Measurements from ENCODE around the gene RNF157. TPM values are rescaled to one million over a fixed set of nuclear protein-coding genes. Genes with fewer than 3 reads are reported as not detected.

Gene RNF157
- total RNA-seq, 1 experiment from 2014 or later: 11.2 TPM

DNA sequence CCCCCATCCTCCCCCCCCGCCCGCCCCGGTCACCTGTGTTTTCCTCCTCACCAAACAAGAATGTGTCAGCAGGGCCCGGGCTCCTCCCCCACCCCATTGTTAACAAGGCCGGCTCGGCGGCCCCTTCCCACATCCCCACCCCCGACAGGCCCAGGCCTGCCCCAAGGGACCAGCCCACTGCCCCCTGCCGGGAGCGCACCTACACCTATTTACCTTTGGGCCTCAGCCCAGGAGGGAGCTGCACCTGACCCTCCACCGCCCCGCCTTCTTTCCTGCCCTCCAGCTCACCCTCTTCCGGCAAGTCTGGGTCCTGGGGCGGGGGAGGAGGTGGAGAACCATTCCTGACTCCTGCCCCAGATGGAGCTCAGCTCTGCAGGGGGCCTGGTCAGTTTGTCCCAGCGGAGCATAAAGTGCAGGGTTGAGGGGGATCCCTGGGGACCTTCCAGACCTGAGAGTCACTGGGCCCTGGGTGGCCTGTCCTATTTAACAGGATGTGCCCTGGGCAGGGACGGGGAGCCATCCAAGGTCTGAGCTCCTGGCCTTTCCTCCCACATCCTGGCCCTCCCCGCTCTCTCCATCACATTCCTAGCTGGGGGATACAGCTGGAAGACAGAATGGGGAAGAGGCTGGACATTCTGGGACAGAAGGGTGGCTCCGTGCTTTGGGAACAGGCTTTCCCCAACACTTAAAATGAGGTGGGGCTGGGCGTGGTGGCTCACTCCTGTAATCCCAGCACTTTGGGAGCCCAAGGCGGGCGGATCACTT lies 107.5 kb downstream of the RNF157 start (continued):
- TF ChIP-seq NFYB (CRISPR knock-in tag; conservative IDR thresholded peaks at IDR 0.05; ENCODE audit: low read depth) (no peak), ZNF138 (CRISPR knock-in tag; conservative IDR thresholded peaks at IDR 0.05) (no peak), ZNF263 (CRISPR knock-in tag; IDR thresholded peaks at IDR 0.05; ENCODE audit: low read depth) (no peak), CREM (CRISPR knock-in tag; IDR thresholded peaks at IDR 0.05) (0 out of 2 replicates have a peak, but pooled peaks have one; percentile 29), TEAD4 (CRISPR knock-in tag; IDR thresholded peaks at IDR 0.05) (no peak), TEAD1 (CRISPR knock-in tag; IDR thresholded peaks at IDR 0.05) (peak; percentile 52; the same call in 1 of the 2 replicates), MYBL2 (CRISPR knock-in tag; IDR thresholded peaks at IDR 0.05) (no peak), ZNF121 (CRISPR knock-in tag; IDR thresholded peaks at IDR 0.05) (no peak), GTF2I (CRISPR knock-in tag; conservative IDR thresholded peaks at IDR 0.05) (no peak), ZNF219 (CRISPR knock-in tag; IDR thresholded peaks at IDR 0.05; ENCODE audit: borderline replicate concordance) (no peak), ATF1 (CRISPR knock-in tag; IDR thresholded peaks at IDR 0.05) (no peak), SMAD3 (CRISPR knock-in tag; IDR thresholded peaks at IDR 0.05; ENCODE audit: borderline replicate concordance) (no peak), NR3C1 (CRISPR knock-in tag; conservative IDR thresholded peaks at IDR 0.05; ENCODE audit: low read depth) (no peak), ETV6 (CRISPR knock-in tag; IDR thresholded peaks at IDR 0.05) (peak; percentile 69), ZNF423 (CRISPR knock-in tag; IDR thresholded peaks at IDR 0.05) (peak; percentile 98), NFE2L1 (CRISPR knock-in tag; IDR thresholded peaks at IDR 0.05) (no peak)
- TF ChIP-seq, protein P1, sequence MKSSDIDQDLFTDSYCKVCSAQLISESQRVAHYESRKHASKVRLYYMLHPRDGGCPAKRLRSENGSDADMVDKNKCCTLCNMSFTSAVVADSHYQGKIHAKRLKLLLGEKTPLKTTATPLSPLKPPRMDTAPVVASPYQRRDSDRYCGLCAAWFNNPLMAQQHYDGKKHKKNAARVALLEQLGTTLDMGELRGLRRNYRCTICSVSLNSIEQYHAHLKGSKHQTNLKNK (CRISPR knock-in tag; IDR thresholded peaks at IDR 0.05): no peak
- TF ChIP-seq, protein P2, sequence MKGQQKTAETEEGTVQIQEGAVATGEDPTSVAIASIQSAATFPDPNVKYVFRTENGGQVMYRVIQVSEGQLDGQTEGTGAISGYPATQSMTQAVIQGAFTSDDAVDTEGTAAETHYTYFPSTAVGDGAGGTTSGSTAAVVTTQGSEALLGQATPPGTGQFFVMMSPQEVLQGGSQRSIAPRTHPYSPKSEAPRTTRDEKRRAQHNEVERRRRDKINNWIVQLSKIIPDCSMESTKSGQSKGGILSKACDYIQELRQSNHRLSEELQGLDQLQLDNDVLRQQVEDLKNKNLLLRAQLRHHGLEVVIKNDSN (CRISPR knock-in tag; IDR thresholded peaks at IDR 0.05): peak; percentile 62; the same call in 1 of the 2 replicates
- TF ChIP-seq, protein P3, sequence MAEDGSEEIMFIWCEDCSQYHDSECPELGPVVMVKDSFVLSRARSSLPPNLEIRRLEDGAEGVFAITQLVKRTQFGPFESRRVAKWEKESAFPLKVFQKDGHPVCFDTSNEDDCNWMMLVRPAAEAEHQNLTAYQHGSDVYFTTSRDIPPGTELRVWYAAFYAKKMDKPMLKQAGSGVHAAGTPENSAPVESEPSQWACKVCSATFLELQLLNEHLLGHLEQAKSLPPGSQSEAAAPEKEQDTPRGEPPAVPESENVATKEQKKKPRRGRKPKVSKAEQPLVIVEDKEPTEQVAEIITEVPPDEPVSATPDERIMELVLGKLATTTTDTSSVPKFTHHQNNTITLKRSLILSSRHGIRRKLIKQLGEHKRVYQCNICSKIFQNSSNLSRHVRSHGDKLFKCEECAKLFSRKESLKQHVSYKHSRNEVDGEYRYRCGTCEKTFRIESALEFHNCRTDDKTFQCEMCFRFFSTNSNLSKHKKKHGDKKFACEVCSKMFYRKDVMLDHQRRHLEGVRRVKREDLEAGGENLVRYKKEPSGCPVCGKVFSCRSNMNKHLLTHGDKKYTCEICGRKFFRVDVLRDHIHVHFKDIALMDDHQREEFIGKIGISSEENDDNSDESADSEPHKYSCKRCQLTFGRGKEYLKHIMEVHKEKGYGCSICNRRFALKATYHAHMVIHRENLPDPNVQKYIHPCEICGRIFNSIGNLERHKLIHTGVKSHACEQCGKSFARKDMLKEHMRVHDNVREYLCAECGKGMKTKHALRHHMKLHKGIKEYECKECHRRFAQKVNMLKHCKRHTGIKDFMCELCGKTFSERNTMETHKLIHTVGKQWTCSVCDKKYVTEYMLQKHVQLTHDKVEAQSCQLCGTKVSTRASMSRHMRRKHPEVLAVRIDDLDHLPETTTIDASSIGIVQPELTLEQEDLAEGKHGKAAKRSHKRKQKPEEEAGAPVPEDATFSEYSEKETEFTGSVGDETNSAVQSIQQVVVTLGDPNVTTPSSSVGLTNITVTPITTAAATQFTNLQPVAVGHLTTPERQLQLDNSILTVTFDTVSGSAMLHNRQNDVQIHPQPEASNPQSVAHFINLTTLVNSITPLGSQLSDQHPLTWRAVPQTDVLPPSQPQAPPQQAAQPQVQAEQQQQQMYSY (CRISPR knock-in tag; IDR thresholded peaks at IDR 0.05): no peak; the same call in 1 of the 2 replicates
- TF ChIP-seq, protein P4, sequence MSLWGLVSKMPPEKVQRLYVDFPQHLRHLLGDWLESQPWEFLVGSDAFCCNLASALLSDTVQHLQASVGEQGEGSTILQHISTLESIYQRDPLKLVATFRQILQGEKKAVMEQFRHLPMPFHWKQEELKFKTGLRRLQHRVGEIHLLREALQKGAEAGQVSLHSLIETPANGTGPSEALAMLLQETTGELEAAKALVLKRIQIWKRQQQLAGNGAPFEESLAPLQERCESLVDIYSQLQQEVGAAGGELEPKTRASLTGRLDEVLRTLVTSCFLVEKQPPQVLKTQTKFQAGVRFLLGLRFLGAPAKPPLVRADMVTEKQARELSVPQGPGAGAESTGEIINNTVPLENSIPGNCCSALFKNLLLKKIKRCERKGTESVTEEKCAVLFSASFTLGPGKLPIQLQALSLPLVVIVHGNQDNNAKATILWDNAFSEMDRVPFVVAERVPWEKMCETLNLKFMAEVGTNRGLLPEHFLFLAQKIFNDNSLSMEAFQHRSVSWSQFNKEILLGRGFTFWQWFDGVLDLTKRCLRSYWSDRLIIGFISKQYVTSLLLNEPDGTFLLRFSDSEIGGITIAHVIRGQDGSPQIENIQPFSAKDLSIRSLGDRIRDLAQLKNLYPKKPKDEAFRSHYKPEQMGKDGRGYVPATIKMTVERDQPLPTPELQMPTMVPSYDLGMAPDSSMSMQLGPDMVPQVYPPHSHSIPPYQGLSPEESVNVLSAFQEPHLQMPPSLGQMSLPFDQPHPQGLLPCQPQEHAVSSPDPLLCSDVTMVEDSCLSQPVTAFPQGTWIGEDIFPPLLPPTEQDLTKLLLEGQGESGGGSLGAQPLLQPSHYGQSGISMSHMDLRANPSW (CRISPR knock-in tag; conservative IDR thresholded peaks at IDR 0.05; ENCODE audit: low read depth): no peak
- TF ChIP-seq, protein P5, sequence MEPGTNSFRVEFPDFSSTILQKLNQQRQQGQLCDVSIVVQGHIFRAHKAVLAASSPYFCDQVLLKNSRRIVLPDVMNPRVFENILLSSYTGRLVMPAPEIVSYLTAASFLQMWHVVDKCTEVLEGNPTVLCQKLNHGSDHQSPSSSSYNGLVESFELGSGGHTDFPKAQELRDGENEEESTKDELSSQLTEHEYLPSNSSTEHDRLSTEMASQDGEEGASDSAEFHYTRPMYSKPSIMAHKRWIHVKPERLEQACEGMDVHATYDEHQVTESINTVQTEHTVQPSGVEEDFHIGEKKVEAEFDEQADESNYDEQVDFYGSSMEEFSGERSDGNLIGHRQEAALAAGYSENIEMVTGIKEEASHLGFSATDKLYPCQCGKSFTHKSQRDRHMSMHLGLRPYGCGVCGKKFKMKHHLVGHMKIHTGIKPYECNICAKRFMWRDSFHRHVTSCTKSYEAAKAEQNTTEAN (CRISPR knock-in tag; IDR thresholded peaks at IDR 0.05): no peak
- TF ChIP-seq, protein P6, sequence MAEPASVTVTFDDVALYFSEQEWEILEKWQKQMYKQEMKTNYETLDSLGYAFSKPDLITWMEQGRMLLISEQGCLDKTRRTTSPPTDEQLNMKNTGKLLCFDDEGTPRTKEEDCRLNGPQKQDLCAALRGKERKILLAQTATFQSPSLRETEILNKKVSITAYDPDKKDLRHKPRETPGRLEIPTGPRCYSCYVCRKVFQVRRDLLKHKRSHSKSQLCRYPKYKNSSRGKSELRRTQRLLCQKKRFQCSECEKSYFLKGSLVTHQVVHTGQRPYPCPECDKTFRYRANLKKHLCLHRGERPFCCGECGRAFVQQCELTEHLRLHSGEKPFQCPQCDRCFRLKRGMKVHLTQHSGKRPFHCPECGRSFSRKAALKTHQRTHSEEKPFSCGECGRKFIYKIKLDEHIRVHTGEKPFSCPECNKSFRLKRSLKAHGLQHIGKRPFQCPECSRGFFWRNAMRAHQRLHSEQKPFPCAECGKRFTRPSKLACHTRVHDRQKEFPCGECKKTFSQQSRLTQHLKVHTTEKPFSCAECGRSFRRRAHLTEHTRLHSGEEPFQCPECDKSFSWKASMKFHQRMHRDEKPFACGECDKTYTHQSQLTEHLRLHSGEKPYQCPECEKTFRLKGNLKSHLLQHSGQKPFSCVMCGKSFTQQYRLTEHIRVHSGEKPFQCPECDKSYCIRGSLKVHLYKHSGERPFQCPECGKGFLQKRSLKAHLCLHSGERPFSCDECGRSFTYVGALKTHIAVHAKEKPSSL (CRISPR knock-in tag; conservative IDR thresholded peaks at IDR 0.05): no peak
- TF ChIP-seq, protein P7, sequence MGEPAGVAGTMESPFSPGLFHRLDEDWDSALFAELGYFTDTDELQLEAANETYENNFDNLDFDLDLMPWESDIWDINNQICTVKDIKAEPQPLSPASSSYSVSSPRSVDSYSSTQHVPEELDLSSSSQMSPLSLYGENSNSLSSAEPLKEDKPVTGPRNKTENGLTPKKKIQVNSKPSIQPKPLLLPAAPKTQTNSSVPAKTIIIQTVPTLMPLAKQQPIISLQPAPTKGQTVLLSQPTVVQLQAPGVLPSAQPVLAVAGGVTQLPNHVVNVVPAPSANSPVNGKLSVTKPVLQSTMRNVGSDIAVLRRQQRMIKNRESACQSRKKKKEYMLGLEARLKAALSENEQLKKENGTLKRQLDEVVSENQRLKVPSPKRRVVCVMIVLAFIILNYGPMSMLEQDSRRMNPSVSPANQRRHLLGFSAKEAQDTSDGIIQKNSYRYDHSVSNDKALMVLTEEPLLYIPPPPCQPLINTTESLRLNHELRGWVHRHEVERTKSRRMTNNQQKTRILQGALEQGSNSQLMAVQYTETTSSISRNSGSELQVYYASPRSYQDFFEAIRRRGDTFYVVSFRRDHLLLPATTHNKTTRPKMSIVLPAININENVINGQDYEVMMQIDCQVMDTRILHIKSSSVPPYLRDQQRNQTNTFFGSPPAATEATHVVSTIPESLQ (CRISPR knock-in tag; IDR thresholded peaks at IDR 0.05): no peak
- TF ChIP-seq, protein P8, sequence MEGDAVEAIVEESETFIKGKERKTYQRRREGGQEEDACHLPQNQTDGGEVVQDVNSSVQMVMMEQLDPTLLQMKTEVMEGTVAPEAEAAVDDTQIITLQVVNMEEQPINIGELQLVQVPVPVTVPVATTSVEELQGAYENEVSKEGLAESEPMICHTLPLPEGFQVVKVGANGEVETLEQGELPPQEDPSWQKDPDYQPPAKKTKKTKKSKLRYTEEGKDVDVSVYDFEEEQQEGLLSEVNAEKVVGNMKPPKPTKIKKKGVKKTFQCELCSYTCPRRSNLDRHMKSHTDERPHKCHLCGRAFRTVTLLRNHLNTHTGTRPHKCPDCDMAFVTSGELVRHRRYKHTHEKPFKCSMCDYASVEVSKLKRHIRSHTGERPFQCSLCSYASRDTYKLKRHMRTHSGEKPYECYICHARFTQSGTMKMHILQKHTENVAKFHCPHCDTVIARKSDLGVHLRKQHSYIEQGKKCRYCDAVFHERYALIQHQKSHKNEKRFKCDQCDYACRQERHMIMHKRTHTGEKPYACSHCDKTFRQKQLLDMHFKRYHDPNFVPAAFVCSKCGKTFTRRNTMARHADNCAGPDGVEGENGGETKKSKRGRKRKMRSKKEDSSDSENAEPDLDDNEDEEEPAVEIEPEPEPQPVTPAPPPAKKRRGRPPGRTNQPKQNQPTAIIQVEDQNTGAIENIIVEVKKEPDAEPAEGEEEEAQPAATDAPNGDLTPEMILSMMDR (IDR thresholded peaks at IDR 0.05): no peak
